SK-N-SH (cell line): ENCODE data around the gene NBPF4. TPM values are rescaled to one million over a fixed set of nuclear protein-coding genes. Genes with fewer than 3 reads are reported as not detected.

Experiments
- CTCF ChIA-PET: fragments of 300-600, 350-600 bp; formaldehyde crosslinking; extraction: SDS; loops from one replicate; lab custom pipeline; 2021; lab: Yijun Ruan, JAX
- POLR2A ChIA-PET: fragments of 350-600 bp; sonication (Branson Sonifier 250); formaldehyde crosslinking; extraction: SDS; loops from one replicate; lab custom pipeline; 2020; ENCODE audit warnings: antibody characterized with exemption, inconsistent platforms; lab: Yijun Ruan, JAX
- DNase-seq: peaks from one replicate; pipeline ENCODE4 v3.0.0; 2012
- H2AFZ ChIP-seq: fragments of 200-600 bp; sonication (generic); 2 replicates; pipeline ENCODE4 v1.8.1; 2016; ENCODE audit warnings: antibody characterized with exemption, mild to moderate bottlenecking, low read depth
- H3F3A ChIP-seq: fragments of 200-600 bp; sonication (generic); replicated peaks from 2 replicates; pipeline ENCODE3; 2016; ENCODE audit warnings: antibody characterized with exemption, mild to moderate bottlenecking; ENCODE audit not compliant: insufficient read depth
- H3K27ac ChIP-seq, 2 experiments: fragments of 200-500 bp in 1 of 2; fragments of 200-600 bp in 1 of 2; sonication (Bioruptor generic) in 1 of 2; sonication (generic), shearing (Covaris generic) in 1 of 2; 2 replicates each; pipeline versions ENCODE4 v1.5.1 to v1.6.1; 2014 to 2016; ENCODE audit warnings: low read depth in 2 of 2, inconsistent platforms in 1 of 2, low read length in 1 of 2, mild to moderate bottlenecking in 1 of 2, mixed read lengths in 1 of 2
- H3K27me3 ChIP-seq: fragments of 200-600 bp; sonication (generic), shearing (Covaris generic); 2 replicates; pipeline ENCODE4 v1.6.1; 2016; ENCODE audit warnings: mixed run types; ENCODE audit not compliant: insufficient read depth
- H3K36me3 ChIP-seq, 2 experiments: fragments of 200-500 bp in 1 of 2; fragments of 200-600 bp in 1 of 2; sonication (Bioruptor generic) in 1 of 2; sonication (generic) in 1 of 2; replicated peaks in 1 of 2; 2 replicates each; pipeline versions ENCODE3 to v1.5.1; 2014 to 2016; ENCODE audit warnings: low read length in 1 of 2, mild to moderate bottlenecking in 1 of 2; ENCODE audit not compliant: insufficient read depth in 2 of 2, control insufficient read depth in 1 of 2
- H3K4me1 ChIP-seq, 2 experiments: fragments of 200-500 bp in 1 of 2; fragments of 200-600 bp in 1 of 2; sonication (Bioruptor generic) in 1 of 2; sonication (generic), shearing (Covaris generic) in 1 of 2; 2 replicates each; pipeline versions ENCODE4 v1.5.1 to v1.6.1; 2014 to 2016; ENCODE audit warnings: low read depth in 1 of 2, low read length in 1 of 2, mixed run types in 1 of 2; ENCODE audit not compliant: insufficient read depth in 2 of 2, control insufficient read depth in 1 of 2
- H3K4me2 ChIP-seq: fragments of 200-600 bp; sonication (generic), shearing (Covaris generic); 2 replicates; pipeline ENCODE4 v1.6.1; 2017; ENCODE audit warnings: mixed run types
- H3K4me3 ChIP-seq, 2 experiments: fragments of 200-500 bp in 1 of 2; fragments of 200-600 bp in 1 of 2; sonication (Bioruptor generic) in 1 of 2; sonication (generic), shearing (Covaris generic) in 1 of 2; 2 replicates each; pipeline versions ENCODE4 v1.5.1 to v1.8.1; 2014 to 2016; ENCODE audit warnings: low read depth in 2 of 2, inconsistent platforms in 1 of 2, low read length in 1 of 2, mild to moderate bottlenecking in 1 of 2, mixed read lengths in 1 of 2, moderate library complexity in 1 of 2
- H3K79me2 ChIP-seq: fragments of 200-600 bp; sonication (generic); 2 replicates; pipeline ENCODE4 v1.8.1; 2017; ENCODE audit warnings: mild to moderate bottlenecking; ENCODE audit not compliant: insufficient read depth
- H3K9ac ChIP-seq: fragments of 200-600 bp; sonication (generic); 2 replicates; pipeline ENCODE4 v1.6.1; 2017; ENCODE audit warnings: mixed run types
- H3K9me2 ChIP-seq: fragments of 200-600 bp; sonication (generic); 2 replicates; pipeline ENCODE4 v1.6.1; 2017; ENCODE audit warnings: mixed run types
- H3K9me3 ChIP-seq: fragments of 200-600 bp; sonication (generic); 2 replicates; pipeline ENCODE4 v1.6.1; 2017; ENCODE audit warnings: mixed run types, mild to moderate bottlenecking, moderate library complexity
- H4K20me1 ChIP-seq: fragments of 200-600 bp; sonication (generic); 2 replicates; pipeline ENCODE4 v1.6.1; 2017; ENCODE audit warnings: mild to moderate bottlenecking, mixed run types; ENCODE audit not compliant: insufficient read depth
- ELF1 ChIP-seq: IDR thresholded peaks from 2 replicates; pipeline ENCODE4 v1.4.0; 2012
- EP300 ChIP-seq, 2 experiments: IDR thresholded peaks; 2 replicates each; pipeline versions ENCODE4 v1.4.0 to v1.6.1; 2012; ENCODE audit warnings: borderline replicate concordance in 1 of 2, low read depth in 1 of 2, low read length in 1 of 2
- FOSL2 ChIP-seq: IDR thresholded peaks from 2 replicates; pipeline ENCODE4 v1.4.0; 2012; ENCODE audit warnings: low read depth, mild to moderate bottlenecking, moderate library complexity, borderline replicate concordance
- FOXJ3 ChIP-seq: sonication (generic); formaldehyde crosslinking; IDR thresholded peaks from 2 replicates; pipeline ENCODE4 v1.5.1; 2020; ENCODE audit warnings: mild to moderate bottlenecking, missing genetic modification reagents
- FOXM1 ChIP-seq: IDR thresholded peaks from 2 replicates; pipeline ENCODE4 v1.4.0; 2012; ENCODE audit warnings: low read depth, mild to moderate bottlenecking
- GATA2 ChIP-seq: sonication (generic); formaldehyde crosslinking; IDR thresholded peaks from 2 replicates; pipeline ENCODE4 v1.5.0; 2020; ENCODE audit warnings: mild to moderate bottlenecking, missing genetic modification reagents
- IRF3 ChIP-seq: fragments of 150-350 bp; IDR thresholded peaks from 2 replicates; pipeline ENCODE4 v1.6.1; 2016; ENCODE audit warnings: mild to moderate bottlenecking, low read depth, low read length
- JUND ChIP-seq: IDR thresholded peaks from 2 replicates; pipeline ENCODE4 v1.4.0; 2012
- MAX ChIP-seq: IDR thresholded peaks from 2 replicates; pipeline ENCODE4 v1.4.0; 2012; ENCODE audit warnings: low read depth
- MEF2A ChIP-seq: IDR thresholded peaks from 2 replicates; pipeline ENCODE4 v1.4.0; 2012; ENCODE audit warnings: low read depth, borderline replicate concordance
- MXI1 ChIP-seq: IDR thresholded peaks from 2 replicates; pipeline ENCODE4 v1.6.1; 2012; ENCODE audit warnings: mild to moderate bottlenecking, low read depth, low read length, improper control_type of control experiment
- NFIC ChIP-seq: IDR thresholded peaks from 2 replicates; pipeline ENCODE4 v1.4.0; 2012; ENCODE audit warnings: borderline replicate concordance
- NRF1 ChIP-seq: IDR thresholded peaks from 2 replicates; pipeline ENCODE4 v1.6.1; 2012; ENCODE audit warnings: low read depth, mild to moderate bottlenecking, low read length
- RCOR1 ChIP-seq: fragments of 150-350 bp; IDR thresholded peaks from 2 replicates; pipeline ENCODE4 v1.6.1; 2017; ENCODE audit warnings: antibody characterized with exemption, low read length
- RFX5 ChIP-seq: IDR thresholded peaks from 2 replicates; pipeline ENCODE4 v1.6.1; 2012; ENCODE audit warnings: mild to moderate bottlenecking, improper control_type of control experiment, low read length
- RXRA ChIP-seq: IDR thresholded peaks from 2 replicates; pipeline ENCODE4 v1.4.0; 2012; ENCODE audit warnings: low read depth, mild to moderate bottlenecking, borderline replicate concordance
- SIN3A ChIP-seq: IDR thresholded peaks from 2 replicates; pipeline ENCODE4 v1.6.1; 2012; ENCODE audit warnings: low read depth, mild to moderate bottlenecking, low read length, moderate library complexity, borderline replicate concordance
- SMC3 ChIP-seq: IDR thresholded peaks from 2 replicates; pipeline ENCODE4 v1.6.1; 2012; ENCODE audit warnings: low read depth, low read length, improper control_type of control experiment
- TAF1 ChIP-seq: IDR thresholded peaks from 2 replicates; pipeline ENCODE4 v1.6.1; 2012; ENCODE audit warnings: low read depth, mild to moderate bottlenecking, low read length, moderate library complexity, borderline replicate concordance
- TCF12 ChIP-seq: IDR thresholded peaks from 2 replicates; pipeline ENCODE4 v1.4.0; 2012
- USF1 ChIP-seq: IDR thresholded peaks from 2 replicates; pipeline ENCODE4 v1.4.0; 2012; ENCODE audit warnings: low read depth, borderline replicate concordance
- YY1 ChIP-seq: IDR thresholded peaks from 2 replicates; pipeline ENCODE4 v1.4.0; 2012; ENCODE audit warnings: low read depth, mild to moderate bottlenecking
- ZBTB33 ChIP-seq: IDR thresholded peaks from 2 replicates; pipeline ENCODE4 v1.4.0; 2012; ENCODE audit warnings: low read depth, borderline replicate concordance
- WGBS: methylation state at CpG from one replicate; pipeline ENCODE4 v1.1.6; 2017; ENCODE audit warnings: low lambda C conversion rate; 5-methylcytosine and 5-hydroxymethylcytosine counted together
- polyA plus RNA-seq, 3 experiments: library from polyadenylated mRNA; depleted of rRNA; stranded (reverse); fragments of >200 nt; gene quantifications; 2 replicates each; pipeline ENCODE4 v1.2.3, GENCODE V29; 2012

Gene NBPF4
- polyA plus RNA-seq, 1 of the 3 experiments (the other 2 are of a cell fraction), result not detected

- H2AFZ ChIP-seq, result no peak overlapping the region
- no peak overlapping the region for H3K27ac ChIP-seq
- H3K9me2 ChIP-seq, result no peaks in the 10 kb centered on the region
- POLR2A ChIA-PET, result no interaction called here
- no peaks in the 10 kb centered on the region for H3K9me3 ChIP-seq
- no peak overlapping the region for H3K4me2 ChIP-seq
- peaks cover 100% of the 10 kb centered on the region for H3K79me2 ChIP-seq
- H3K36me3 ChIP-seq, result peaks cover 30 to 58% of the 10 kb centered on the region in 2 experiments
- no peak overlapping the region for H3K4me3 ChIP-seq
- DNase-seq, result no peak
- H3F3A ChIP-seq, result no peaks in the 10 kb centered on the region
- 78% methylated on average over 5 of the region's 5 CpGs for WGBS
- no peak for TF ChIP-seq YY1
- TF ChIP-seq TAF1, result no peak
- TF ChIP-seq FOXJ3 (CRISPR knock-in tag), result no peak
- no peak for TF ChIP-seq RFX5
- no peak for TF ChIP-seq MAX
- TF ChIP-seq TCF12, result no peak
- TF ChIP-seq RCOR1, result no peak
- no peak for TF ChIP-seq MXI1
- TF ChIP-seq RXRA, result no peak
- no peak for TF ChIP-seq NFIC
- TF ChIP-seq, all 33 proteins: peak for 0
- H3K9ac ChIP-seq, result no peak overlapping the region
- CTCF ChIA-PET, result interaction anchor here (1.0 kb wide), 1 partner anchor 15 kb away, joined by 3 read pairs; no protein-coding TSS in a partner anchor
- no peaks in the 10 kb centered on the region for H3K4me1 ChIP-seq
- H3K27me3 ChIP-seq, result no peaks in the 10 kb centered on the region
- H4K20me1 ChIP-seq, result peaks cover 24% of the 10 kb centered on the region; the same call in 1 of the 2 replicates
These were observed 53.0 kb downstream of the NBPF4 start for GRCh38 chr1:108190686-108191416.

GRCh38 chr1:108190001-108190634, 53.8 kb downstream of the NBPF4 start:
- H3K9me2 ChIP-seq, result no peaks in the 10 kb centered on the region
- POLR2A ChIA-PET, result no interaction called here
- WGBS, result 91% methylated on average over 7 of the region's 7 CpGs
- H3K27me3 ChIP-seq, result no peaks in the 10 kb centered on the region
- no peak overlapping the region for H3K9ac ChIP-seq
- no peak for DNase-seq
- no peak overlapping the region for H2AFZ ChIP-seq
- peaks cover 24% of the 10 kb centered on the region; the same call in 1 of the 2 replicates for H4K20me1 ChIP-seq
- CTCF ChIA-PET, result interaction anchor here (1.0 kb wide), 1 partner anchor 14 kb away, joined by 3 read pairs; no protein-coding TSS in a partner anchor
- no peak for TF ChIP-seq FOXJ3 (CRISPR knock-in tag)
- no peak for TF ChIP-seq SMC3
- no peak for TF ChIP-seq MEF2A
- no peak for TF ChIP-seq ELF1
- TF ChIP-seq NFIC, result no peak
- no peak for TF ChIP-seq FOSL2
- no peak for TF ChIP-seq YY1
- no peak for TF ChIP-seq GATA2 (CRISPR knock-in tag)
- no peak for TF ChIP-seq TAF1
- TF ChIP-seq MAX, result no peak
- no peak for TF ChIP-seq EP300 (IDR thresholded peaks at IDR 0.05; ENCODE audit: borderline replicate concordance in 1 of 2, low read depth in 1 of 2, low read length in 1 of 2)
- no peak for TF ChIP-seq USF1
- TF ChIP-seq FOXM1, result no peak
- TF ChIP-seq ZBTB33, result no peak
- no peak for TF ChIP-seq SIN3A
- no peak for TF ChIP-seq NRF1
- TF ChIP-seq JUND, result no peak
- no peak for TF ChIP-seq IRF3
- H3F3A ChIP-seq, result no peaks in the 10 kb centered on the region
- H3K79me2 ChIP-seq, result peaks cover 100% of the 10 kb centered on the region
- no peak overlapping the region for H3K4me3 ChIP-seq
- H3K4me2 ChIP-seq, result no peak overlapping the region
- H3K9me3 ChIP-seq, result no peaks in the 10 kb centered on the region
- H3K36me3 ChIP-seq, result peaks cover 36 to 58% of the 10 kb centered on the region in 2 experiments
- no peaks in the 10 kb centered on the region for H3K4me1 ChIP-seq
- H3K27ac ChIP-seq, result no peak overlapping the region
